GM18511 (cell line): Measurements from ENCODE around the gene TTLL5.

Experiments
- ATAC-seq: cut with Tn5 transposase; IDR thresholded peaks from one replicate; pipeline ENCODE4 v1.9.1; 2021; ENCODE audit warnings: mild to moderate bottlenecking, moderate library complexity; ENCODE audit not compliant: unreplicated experiment

TTLL5 gene

DNA sequence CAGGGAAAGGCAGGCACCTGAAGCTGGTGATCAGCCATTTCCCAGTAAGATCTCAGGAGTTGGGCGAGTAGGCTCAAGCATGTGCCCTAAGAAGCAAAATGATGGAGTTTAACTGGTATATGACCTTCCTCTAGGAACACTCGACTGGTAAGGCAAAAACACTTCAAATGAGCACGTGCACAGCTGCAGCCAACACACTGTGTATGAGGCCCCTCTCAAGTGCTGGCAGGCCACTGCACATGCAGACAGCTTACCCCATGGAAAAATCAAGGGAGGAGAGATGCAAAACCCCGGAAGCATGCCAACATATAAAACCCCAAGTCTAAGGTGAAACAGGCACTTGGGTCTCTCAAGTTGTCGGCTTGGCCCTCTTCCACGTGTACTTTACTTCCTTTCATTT is 39.2 kb downstream of the TTLL5 start:
- ATAC-seq, result no peak

- no peak for ATAC-seq
Observed at GRCh38 chr14:75702122-75702521, 41.1 kb downstream of the TTLL5 start.

- ATAC-seq, result no peak
Observed at GRCh38 chr14:75702616-75703261, 41.7 kb downstream of the TTLL5 start.

- no peak for ATAC-seq
Observed at GRCh38 chr14:75703467-75703866, 42.4 kb downstream of the TTLL5 start.

GRCh38 chr14:75705014-75705413 is 44.0 kb downstream of the TTLL5 start:
- no peak for ATAC-seq

- ATAC-seq, result no peak
Observed at GRCh38 chr14:75709207-75709812, 48.3 kb downstream of the TTLL5 start.

DNA sequence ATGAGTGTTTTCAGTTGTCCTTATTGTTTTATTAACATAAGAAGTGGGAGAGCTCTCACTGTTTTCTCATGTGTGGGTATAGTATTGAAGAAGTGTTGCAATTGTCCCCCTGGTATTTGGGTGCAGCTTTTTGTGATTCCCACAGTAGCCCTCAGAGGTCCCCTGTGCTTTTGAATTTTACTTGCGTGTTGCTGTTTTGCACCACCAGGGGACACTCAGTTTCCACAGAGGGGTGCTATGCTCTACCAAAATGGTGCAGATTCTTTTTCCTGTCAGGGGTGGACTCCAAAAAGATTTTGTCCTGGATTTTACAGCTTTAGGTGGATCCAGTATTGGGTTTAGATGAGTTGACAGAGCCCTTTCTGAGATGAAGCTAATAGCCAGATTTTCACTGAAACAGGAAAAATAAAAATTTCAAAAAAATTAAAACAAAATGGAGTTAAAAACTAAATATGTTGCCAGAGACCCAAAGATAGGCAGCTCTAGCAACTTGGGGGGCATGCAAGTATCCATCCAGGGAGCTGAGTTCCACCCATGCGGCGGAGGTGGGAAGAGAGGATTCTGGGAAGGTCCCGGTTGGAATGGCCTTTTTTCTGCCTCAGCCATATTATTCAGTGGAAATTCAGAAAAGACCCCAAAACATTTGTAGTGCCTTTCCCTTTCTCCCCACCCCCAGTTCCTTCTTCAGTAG is 50.2 kb downstream of the TTLL5 start:
- ATAC-seq, result no peak

GRCh38 chr14:75711796-75712211 is 50.8 kb downstream of the TTLL5 start:
- ATAC-seq, result peak; percentile 63

DNA sequence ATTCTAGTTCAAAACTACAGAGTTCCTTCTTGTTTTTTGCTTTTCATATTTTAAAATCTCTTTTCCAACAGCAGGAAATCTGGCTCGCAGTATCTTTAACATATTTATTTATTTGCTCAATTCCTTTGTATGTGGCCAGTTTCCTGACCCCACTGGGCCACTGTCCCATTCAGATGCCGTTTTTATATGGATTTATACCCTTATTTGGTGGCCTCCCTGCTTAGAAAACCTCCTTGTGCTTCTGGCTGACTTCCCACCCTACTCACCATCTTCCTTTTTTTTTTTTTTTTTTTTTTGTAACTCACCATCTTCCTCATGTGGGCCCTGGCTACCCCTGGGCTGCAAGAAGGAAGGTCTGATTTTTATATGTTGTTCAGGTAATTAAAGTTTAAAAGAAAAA is 53.9 kb downstream of the TTLL5 start:
- no peak for ATAC-seq

DNA sequence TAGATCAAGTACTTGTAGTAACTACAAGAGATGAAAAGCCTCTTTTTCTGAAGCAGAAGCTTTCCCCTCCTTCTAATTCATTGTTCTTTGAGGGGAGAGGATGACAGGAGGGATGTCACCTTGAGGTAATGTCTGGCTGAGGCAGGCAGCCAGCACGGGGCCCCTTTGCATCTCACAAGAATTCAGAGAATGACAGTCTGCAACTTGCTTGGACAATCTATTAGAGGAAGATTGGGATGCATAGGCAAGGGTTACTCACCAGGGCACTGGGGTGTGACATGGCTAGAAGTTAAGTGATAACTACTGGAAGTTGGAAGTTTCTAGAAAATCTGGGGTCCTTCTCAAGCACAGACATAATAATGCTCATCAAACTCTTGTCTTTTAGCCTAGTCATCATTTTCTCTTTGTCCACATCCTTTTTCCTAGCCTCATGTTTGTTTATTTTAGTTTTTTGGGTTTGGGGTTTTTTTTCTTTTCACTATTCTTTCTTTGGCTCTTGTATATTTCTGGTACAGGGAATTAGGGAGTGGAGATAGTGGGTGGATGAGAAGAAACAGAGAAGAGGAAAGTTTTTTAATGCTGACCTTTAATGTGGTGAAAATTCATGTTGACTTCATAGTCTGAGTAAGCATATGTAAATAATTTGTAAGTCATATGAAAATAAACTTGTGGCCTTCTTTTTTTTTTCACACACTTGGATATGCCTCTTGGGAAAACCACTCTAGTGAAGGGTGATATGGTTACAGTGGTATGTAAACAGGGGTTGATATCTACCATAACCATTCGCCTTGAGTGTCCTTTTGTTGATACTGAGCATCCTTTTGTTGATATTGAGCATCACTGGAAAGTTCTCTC is 55.1 kb downstream of the TTLL5 start:
- no peak for ATAC-seq

DNA sequence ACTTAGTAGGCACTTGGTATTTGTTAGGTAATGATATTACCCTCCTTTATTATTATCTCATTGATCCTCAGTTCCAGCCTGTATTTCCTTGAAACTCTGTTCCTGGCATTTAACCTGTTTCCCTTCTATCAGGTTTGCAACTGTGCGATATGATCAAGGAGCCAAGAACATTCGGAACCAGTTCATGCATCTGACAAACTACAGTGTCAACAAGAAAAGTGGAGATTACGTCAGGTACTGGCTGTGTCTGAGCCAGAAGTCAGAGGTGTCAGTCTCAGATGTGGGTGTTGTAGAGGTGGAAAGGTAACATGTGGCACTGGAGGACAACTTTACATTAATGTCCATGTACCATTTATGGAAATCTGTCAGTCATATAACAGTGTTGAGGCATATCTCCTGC is 56.7 kb downstream of the TTLL5 start:
- no peak for ATAC-seq

GRCh38 chr14:75718199-75718598 is 57.2 kb downstream of the TTLL5 start:
- no peak for ATAC-seq

DNA sequence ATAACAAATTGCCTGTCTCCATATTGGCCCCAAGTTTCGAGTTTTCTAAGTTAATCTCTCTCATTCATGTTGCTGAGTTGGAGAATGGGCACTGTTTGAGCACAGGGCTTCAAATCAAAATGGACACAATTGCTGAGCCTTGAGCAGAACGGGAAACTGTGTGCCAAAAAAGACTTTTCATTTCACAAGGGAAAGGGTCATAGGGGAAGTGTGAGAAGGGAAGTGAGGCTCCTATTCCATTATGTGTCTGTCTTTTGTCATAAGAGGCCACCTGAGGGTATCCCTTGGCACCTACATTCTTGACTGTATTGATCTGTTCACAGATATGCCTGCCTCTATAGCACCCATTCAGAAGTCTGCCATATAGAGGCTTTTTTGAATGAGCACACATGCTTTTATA is 59.1 kb downstream of the TTLL5 start:
- ATAC-seq, result no peak

DNA sequence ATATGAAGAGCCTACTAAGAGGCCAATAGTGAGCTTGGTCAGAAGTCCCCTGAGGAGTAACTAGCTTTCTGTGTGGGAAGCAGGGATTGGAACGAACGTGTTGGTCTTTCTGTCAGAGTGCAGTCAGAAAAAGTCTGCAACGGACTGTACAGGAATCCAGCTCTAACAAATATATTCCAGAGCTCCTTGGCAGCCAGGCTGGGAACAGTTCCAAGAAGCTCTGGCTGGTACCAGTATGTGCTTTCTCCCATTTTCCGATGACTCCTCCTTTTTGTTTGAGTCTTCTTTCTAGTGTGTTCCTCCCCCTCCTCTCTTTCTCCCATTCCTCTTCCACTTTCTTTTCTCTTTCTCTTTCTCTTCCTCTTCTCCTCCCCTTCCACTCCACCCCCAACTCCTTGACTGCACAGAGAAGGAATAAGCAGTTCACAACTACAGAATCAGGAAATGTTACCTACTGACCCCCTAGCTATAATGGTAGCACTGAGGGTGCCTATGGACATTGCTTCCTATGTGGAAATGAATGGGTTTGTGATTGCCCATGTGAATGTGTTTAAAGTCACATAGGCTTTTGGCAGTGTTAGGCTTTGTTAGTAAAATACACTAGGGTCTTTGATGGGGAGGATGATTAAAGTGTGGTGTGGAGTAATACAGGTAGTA is 59.9 kb downstream of the TTLL5 start:
- ATAC-seq, result no peak

DNA sequence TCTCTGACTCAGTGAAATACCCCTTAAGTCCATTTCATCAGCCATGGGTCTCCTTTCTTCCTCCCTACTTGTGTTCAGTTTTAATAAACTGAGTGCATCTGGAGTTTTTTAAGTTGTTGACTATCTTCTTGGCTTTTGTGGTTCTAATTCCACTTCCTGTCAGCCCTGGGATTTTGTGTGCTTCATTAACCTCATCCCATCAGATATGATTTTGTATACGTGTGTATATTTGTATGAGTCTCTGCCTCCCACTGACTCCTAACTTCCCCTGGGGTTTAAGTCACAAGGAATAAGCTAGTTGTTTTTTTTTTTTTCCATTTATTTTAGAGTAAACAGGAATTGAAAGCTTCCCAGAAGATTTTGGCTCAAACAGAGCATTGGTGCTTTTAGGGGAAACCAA is 62.7 kb downstream of the TTLL5 start:
- no peak for ATAC-seq

GRCh38 chr14:75724414-75725204 is 63.6 kb downstream of the TTLL5 start:
- ATAC-seq, result no peak

DNA sequence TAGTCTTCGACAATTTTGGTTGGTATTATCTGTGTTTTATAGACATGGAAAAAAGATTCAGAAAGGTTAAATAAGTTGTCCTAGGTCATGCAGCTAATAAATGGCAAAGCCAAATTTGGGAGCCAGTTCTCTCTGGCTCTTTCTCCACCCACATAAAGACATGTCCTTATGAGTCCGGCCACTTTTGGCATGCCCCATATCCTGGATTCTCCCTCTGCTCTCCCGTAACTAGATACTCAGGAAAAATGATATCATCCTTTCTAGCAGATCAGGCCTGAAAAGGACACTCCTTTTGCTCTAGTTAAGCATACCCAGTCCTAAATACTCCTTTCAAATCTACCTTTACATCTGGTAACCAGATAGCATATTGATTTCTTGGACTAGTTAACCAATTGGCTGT is 64.4 kb downstream of the TTLL5 start:
- ATAC-seq, result no peak

DNA sequence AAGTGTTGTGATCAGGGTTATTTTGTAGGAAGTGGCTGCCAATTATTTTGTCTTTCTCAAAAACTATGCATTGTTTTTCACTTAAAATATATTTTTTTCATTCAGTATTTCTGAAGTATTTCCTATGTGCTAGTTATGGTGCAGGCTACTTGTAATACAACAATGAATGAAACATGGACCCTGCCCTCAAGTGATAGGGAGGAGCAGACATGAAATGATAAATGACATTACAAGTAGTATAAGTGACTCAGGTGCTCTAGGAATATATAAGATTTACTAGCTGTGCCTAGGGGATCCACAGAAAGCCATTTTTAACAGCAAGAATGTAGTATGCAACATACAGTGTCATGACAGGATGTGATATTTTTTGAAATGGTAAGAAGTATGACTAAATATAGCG is 65.3 kb downstream of the TTLL5 start:
- no peak for ATAC-seq

- no peak for ATAC-seq
Observed at GRCh38 chr14:75727124-75727523, 66.1 kb downstream of the TTLL5 start.

DNA sequence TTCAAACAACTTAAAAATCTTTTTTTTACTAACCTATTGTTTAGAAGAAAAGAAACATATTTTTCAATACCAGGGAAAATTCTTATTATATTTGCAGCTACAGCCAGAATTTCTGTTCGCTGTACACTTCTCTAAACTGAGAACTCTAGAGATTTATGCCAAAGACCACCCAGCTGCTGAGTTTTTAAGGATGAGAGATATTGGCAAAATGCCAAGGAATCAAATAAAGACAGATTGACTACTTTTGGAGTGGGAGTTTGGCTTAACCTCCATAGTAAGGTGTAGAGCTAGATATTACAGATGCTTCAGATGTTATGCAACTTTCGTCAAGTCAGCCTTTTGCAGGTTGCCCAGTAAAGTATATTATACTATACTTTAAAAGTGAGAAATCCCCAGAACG is 71.8 kb downstream of the TTLL5 start:
- no peak for ATAC-seq
